Nucleus accumbens (tissue), 56 donors: Measurements from ENCODE around the gene CCK.

Experiments
- DNase-seq, 56 donors: peaks; one replicate each; lab custom pipeline; 2025; lab: John Stamatoyannopoulos, UW

CCK gene

DNA sequence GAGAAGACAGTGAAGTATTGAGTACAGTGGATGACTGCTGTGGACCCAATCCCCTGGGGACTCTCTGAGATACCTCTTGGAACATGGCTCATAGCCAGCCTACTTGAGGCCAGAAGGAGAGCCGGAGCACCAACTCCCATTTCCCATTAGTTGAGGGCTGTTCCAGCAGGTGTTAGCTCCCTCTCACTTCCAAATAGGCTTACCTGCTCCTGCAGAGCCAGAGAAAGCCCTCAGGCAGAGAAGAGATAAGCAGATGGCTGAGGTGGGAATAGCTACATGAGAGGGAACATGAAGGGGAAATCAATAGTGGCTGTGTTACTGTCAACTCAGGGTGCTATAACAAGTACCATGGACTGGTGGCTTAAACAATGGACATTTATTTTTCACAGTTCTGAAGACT lies 4.6 kb upstream of the CCK start:
- no peak for DNase-seq

DNA sequence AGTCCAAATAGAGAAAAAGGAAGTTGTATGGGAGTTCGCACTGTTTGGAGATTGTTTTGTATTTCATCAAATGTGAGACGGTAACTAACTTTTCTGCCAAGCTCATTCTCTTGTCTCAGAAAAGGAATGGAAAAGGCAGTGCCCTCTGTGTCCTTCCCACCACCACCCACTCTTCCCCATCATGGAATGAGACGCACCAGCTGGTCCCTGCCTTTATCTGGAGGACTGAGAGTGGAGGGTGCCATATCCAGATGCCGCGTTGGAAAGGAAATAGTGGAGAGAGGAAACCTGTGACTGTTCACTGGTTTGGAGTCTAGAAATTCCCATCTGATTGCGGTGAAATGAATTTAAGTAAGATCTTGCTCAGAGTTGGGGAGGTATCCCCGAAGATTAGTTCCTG lies 3.7 kb upstream of the CCK start:
- DNase-seq, result no peak

DNA sequence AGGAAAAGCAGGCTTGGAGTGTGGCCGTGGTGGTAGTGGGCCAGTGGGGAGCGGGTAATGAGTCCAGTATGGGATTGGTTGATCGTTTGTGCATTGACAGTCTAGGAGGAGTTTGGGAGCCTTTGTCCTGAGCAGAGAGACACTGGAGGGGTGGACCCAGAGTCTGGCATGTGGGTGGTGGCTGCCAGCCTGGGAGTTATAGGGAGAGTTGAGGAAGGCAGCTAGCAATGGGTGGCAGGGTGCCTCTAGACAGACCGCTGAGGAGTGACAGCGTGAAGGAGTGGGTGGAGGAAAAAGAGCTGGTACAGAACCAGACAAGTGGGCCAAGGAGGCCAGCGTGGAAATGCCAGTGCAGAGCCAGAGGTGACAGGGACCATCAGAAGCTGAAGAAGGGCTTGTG lies 1.9 kb upstream of the CCK start:
- no peak for DNase-seq

DNA sequence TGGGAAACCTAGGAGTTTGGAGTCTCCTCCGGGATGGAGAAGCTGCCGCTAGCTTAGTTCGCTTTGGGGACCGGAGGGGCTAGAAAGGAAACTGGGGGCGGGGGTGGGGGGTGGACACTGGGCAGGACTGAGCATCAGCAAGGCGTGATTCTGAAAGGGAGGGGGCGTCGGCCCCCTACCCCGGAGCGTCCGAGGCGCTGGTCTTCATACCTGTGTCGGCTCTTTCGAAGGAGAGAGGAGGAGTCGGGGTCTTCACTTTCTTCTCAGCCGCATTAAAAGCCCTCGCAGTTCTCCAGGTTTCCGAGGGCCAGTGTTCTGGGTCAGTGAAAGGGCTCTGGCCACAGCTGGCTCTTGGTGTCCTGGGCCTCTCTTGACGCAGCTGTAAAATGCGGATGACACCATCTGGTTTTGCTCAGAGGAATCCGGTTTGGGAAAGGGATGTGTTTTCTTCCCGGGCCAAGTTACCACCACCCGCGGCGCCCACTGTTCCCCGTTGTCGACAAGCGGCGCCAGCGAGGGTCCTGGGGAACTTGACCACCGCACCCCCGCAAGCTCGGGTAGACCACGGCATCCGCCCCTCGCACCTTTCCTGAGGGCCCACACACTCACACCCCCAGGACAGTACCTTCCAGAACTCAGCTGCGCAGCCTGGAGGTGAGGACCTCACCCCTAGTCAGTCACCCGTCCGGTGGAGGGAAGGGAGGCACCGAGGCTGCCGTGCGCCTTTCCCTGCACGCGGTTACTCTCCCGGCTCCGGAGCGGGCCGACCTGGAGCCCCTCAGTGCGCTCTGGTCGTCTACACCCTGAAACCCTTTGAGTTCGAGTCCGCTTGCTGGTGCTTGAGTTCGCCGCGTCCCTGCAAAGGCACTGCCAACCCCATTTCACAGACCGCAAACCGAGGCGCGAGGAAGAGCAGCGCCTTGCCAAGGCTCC lies 660 bp downstream of the CCK start:
- no peak for DNase-seq

DNA sequence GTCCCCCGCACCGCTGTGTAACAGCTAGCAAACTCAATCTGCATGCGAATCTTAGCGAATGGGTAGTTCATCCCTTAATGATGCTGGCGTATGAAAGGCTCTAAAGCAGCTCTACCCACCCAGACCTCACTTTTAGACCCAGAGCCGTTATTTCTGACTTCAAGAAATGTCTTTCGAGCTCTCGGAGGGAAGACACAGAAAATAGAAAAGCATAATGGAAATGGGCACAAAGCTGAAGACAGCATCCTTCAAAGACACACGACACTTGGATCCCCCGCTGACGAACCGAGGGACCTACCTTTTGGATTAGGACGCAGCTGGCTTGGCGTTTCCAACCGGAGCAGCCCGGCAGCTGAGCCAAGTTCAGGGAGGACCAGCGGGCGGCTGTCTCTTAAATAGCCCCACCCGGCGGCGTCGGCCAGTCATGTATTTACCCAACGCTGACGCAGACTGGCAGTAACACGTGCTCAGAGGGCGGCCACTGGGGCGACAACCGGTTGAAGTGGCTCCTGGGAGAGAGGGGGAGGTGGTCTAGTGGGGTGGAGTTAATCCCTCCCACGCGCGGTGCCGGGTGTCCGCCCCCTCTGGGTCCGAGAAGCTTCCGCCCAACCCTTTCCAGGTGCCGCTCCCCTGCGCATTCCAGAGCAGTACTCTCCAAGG lies 1.5 kb downstream of the CCK start:
- DNase-seq, result peak in 18 of 56 donors; percentile 2 to 53 (median 20)

DNA sequence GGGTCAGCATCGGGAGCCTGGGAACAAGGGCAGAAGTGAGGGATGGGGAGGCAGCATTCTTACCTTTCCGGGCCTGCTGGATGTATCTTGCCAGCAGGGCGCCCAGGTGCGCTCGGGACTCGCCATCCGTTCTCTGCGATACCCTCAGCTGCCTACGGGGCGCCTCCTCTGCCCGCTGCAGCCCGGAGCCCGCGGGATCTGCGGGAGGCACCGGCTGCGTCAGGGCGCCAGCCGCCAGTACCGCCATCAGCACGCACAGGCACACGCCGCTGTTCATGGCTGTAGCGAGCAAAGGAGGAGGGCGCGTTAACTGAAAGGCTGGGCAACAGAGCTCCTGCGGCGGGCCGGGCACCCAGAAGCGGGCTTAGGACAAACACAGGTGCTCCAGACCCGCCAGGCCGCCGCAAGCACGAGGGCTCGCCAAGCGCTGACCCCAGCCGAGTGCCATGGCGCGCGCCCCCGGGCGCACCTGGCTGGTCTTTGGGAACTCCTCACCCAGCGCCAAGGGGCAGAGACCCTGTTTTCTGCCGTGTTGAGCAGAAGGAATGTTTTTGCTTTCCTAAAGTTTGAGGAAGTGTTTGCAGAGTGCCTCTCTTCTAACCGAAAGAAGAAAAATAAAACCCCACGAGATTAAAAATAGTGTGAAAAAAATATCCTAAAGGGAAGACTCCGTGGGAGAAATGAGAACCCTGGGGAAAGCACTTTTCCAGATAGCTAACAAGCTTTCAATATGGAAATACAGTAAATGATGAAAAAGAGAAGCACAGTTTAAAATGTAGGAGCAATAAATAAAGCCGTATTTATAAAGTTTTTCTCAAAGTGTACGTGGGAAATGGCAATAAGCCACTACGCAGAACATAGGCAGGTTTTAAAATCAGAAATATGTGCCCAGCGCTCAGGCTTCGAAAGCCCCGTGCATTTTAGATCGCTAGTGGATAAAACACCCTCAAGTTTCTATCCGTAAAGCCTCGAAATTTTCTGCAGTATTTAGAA lies 2.3 kb downstream of the CCK start:
- DNase-seq, result peak in 2 of 56 donors; percentile 4 to 14

DNA sequence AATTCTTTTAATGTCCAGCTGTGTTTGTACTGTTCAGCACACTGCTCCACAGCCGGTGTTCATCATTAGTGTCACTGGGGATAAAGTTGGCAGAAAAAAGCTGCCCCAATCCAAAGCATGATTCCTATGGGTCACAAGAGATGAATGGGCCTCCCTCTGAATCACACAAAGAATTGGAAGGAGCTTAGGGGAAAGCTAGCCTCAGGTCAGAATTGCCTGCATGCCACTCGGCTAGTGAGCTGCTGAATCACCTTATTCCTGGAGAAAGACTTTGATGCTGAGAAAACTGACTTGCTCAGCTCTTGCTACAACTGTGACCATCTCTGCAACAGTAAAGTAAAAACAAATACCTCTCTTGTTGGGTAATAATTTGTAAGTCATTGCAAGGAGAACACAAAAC lies 3.5 kb downstream of the CCK start:
- DNase-seq, result no peak

DNA sequence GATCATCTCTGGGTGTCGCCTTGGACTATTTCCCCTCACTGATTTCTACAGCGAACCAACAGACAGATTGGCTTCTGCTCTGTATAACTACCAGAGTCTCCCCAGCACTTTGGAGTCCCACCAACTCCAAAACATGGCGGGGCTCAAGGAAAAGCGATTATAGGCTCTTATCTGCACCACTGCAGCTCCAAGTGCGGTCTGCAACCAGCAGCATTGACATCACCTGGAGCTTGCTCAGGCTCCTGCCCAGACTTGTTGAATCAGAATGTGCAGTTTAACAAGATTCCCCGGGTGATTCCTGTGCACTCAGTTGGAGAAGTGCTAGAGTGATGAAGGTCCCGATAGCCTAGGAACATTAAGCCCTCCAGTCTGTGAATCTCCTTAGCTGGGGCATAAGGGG lies 9.0 kb downstream of the CCK start:
- no peak for DNase-seq

DNA sequence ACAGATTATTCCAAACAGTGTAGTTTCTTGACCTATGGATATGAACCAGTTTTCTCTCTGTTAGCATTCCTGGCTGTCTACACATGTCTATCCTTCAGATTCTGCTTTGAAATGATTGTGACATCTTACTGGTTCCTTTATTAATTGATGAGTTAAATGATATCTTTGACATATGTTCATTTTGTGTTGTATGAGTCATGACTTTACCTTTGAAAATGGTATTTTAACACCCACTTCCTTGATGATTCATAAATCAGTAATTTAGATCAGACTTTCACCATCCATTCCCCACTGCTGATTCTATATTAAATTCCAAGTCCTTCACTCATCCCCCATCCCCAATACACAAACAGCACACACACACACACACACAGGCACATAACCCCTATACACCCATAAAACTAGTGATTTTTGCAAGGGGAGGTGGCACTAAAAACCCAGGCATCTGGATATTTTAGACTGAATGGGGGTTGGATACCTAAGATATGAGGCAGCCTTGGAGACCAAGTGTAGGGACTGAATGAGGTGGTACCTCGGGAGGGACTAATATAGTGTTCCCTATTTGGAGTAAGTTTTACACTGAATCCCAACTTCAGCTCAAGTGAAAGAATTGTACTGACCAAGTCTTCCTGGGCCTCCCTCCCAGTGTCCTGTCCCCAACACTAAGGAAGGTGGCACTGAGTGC lies 9.7 kb downstream of the CCK start:
- DNase-seq, result no peak

DNA sequence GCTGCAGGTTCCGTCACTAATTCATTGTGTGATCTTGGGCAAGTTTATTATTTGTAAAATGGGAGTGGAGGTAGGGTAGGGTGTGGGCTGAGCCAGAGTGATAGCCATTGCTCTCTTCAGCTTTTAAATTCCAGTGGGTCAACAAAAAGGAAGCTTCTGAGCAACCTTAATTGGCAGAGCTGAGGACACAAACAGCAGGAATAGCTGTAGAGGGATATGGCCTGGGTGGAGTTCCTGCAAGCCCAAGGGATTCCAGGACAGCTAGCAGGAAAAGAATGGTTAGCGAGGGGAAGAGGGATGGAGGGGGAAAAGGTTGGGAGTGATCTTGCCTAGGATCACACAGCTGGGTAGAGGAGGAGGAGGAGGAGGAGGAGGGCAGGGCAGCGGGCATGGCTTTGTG lies 11.4 kb downstream of the CCK start:
- no peak for DNase-seq

DNA sequence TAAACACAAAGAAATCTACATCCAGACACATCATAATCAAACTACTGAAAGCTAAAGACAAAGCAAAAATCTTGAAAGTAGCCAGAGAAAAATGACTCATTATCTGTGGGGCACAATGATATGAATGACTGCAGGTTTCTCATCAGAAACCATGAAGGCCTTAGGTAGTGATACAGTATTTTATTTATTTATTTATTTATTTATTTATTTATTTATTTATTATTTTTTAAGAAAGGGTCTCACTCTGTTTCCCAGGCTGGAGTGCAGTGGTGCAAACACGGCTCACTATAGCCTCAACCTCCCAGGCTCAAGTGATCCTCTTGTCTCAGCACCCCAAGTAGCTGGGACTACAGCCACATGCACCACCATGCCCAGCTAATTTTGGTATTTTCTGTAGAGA lies 15.2 kb downstream of the CCK start:
- no peak for DNase-seq

DNA sequence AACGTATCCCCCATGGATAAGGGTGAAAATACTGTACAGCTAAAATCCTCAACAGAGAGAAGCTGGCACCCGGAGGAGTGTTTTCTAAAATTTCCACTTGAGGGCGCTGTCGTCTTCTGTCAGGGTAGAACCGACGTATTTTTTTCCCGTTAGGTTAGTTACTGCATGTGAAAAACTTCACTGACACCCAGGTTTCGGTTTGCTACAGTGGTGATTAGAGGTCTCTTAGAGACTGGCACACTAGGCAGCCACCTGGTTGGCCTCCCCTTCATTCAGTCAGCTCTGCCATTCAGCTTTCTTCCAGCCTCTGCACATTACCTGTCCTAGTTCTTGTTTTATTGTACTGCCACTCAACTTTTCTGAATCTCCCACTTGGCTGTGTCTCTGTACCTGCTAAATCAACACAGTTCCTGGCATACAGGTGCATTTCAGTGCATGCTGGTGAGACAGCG lies 18.4 kb downstream of the CCK start:
- peak in 39 of 56 donors; percentile 4 to 79 (median 35) for DNase-seq

DNA sequence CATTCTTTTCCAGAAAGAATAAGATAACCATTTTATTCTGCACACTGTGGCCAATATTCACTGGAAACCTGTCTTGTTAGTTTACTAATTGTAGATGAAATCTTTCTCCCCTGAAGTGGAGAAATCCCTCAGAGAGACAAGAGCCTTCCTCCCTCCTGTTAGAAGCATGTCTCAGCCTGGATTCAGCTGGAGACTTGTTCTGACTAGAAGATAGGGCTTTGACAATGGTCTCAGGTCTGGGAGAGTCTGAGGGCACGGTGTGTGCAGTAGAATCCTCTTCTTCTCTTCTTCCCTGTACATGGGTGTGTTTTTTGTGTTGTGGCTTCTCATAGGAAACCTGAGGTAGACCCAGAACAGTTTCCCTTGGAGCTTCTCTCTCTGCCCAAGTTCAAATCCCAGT lies 19.9 kb downstream of the CCK start:
- DNase-seq, result no peak

DNA sequence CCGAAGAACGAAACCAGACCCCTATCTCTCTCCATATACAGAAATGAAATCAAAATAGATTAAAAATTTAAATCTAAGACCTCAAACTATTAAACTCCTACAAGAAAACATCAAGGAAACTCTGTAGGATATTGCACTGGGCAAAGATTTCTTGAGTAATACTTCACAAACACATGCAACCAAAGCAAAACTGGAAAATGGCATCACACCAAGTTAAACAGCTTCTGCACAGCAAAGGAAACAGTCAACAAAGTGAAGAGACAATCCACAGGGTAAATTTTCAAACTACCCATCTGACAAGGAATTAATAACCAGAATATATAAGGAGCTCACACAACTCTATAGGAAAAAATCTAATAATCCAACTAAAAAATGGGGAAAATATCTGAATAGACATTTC lies 29.4 kb downstream of the CCK start:
- no peak for DNase-seq

DNA sequence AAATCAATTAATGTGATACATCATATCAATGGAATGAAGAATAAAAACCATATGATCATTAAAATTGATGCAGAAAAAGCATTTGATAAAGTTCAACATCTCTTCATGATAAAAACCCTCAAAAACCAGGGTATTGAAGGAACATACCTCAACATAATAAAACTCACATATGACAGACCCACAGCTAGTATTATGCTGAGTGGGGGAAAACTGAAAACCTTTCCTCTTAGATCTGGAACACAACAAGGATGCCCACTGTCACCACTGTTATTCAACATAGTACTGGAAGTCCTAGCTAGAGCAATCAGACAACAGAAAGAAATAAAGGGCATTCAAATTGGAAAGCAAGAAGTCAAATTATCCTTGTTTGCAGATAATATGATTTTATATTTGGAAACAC lies 30.5 kb downstream of the CCK start:
- DNase-seq, result no peak

DNA sequence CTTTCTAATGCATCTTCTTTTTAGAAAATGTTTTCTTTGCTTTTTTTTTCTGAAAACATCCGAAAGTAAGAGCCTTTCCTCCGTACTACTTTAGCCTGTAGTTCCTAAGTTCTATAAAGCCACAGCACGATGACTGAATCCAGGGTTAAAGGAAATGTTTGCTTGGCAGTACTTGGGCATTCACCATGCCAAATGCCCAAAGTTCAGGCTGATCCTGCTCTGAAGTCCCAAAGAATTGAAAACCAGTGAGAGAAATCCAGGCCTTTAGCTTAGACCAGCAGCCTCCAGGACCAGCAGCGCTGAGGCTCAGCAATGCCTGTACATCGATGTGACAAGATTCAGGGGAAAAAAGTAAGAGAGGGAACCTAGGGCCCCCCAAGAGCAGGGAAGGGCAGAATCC lies 35.1 kb downstream of the CCK start:
- no peak for DNase-seq

DNA sequence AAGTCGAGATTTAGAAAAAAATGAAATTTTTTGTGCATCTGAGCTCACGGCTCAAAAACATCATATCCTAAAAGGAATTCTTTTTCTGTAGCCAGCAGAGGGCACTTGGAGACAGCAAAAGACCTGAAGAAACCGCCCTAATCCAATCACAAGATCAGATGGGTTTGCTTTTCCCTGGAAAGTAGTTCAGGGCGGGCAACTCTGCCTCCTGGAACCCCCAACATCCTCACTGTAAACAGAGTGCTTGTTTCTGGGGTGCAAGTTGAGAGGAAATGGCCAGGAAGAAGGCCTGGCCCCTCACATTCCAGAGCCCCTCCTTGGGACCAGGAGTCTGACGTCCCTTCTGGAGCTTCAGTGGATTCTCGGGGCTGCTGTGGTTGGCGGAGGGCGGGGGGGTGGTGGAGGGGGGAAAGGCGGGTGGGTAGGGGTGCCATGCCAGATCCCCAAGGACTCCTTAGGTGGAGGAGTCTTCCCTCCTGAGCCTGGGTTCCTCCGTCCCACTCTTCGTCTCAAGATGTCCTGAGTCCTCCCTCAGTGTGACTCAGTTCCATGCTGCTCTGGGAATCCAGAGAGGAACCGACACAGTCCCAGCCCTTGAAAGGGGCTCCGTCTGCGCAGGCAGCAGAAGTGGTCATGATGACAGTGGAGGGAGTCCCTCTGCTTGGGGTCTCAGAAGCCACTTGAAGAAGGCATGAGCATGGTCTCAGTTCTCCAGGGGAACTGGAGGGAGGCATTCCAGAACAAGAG lies 35.9 kb downstream of the CCK start:
- peak in 14 of 56 donors; percentile 5 to 33 (median 18) for DNase-seq

DNA sequence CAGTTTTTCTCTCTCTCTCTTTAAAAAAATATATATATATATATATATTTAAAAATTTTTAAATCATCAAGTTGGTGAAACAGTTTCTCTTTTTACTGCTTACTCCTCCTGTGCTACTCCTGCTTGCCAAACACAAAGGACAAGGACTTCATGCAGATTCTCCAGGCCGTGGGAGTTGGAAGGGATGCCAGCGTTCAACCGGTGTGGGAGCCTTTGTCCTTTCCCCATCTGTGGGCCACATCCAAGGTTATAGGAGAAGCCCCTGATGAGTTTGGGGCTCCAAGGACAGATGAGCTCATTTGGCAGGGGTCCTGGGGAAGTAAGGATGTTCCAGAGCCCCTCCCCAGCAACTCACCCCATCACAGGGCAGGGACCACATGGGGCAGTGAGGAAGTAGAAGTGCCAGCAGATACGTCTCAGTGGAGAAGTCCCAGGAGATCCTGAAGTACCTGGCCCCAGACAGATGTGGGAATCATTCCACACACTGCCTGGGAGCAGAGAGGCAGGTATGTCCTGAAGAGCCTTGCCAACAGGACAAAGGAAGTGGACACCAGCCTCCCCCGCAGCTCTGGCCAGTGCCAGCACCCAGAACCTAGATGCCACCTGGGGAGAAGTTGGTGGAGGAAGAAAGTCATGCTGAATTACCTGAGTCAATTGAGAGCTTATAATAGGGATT lies 36.6 kb downstream of the CCK start:
- no peak for DNase-seq

DNA sequence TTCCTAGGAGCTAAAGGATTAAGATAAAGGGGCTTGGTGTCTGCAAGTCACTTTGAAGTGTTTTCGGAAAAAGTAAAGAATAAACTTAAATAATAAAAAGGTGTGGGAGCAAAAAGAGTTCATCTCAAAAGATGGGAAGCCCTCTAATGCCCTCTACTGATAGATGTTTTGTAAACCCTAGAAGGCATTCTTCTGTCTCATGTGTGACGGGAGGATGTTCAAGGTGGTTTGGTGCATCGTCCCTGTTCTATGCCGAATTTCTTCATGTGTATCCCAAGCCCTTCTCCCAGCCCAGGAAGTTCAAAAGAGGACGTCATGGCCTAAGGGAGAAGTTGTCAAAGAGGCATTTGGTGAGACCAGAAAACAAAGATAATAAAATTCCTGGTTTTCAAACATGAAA lies 37.2 kb downstream of the CCK start:
- no peak for DNase-seq
